ENCODE measurements around the gene DHRSX. TPM values are rescaled to one million over a fixed set of nuclear protein-coding genes. Genes with fewer than 3 reads are reported as not detected.
A peak's percentile ranks its signal among the peaks of the same experiment; 100 is the strongest.

The DHRSX gene
- total and polyA plus RNA-seq, 9 of the 15 experiments (the other 6 are each of a cell fraction or from before 2014, with no cell fraction given), result 0.59 to 11.0 (median 6.2) TPM

- in situ Hi-C loops (cut with MboI) (no loop called here), intact Hi-C loops (cut with micrococcal nuclease) (no loop called here)
- peak overlapping the region; percentile 86 for H2AFZ ChIP-seq (ENCODE audit: low read depth, low read length)
- H4K20me1 ChIP-seq (replicated peaks; ENCODE audit: control insufficient read depth, insufficient read depth, low read length), result no peaks in the 10 kb centered on the region
- peaks cover 32% of the 10 kb centered on the region for H3K79me2 ChIP-seq (ENCODE audit: control insufficient read depth, insufficient read depth, low read length)
- no peaks in the 10 kb centered on the region for H3K9me1 ChIP-seq (ENCODE audit: control insufficient read depth, insufficient read depth, low read length)
- H3K4me1 ChIP-seq (replicated peaks in 1 of 2; ENCODE audit: control insufficient read depth in 2 of 2, insufficient read depth in 2 of 2, low read length in 2 of 2), result peaks cover 8 to 30% of the 10 kb centered on the region in 2 experiments; a peak in 4 of 5 replicates
- no peaks in the 10 kb centered on the region for H3K27me3 ChIP-seq (ENCODE audit: control insufficient read depth in 2 of 2, insufficient read depth in 2 of 2, low read length in 2 of 2)
- peak overlapping the region; percentile 20; the same call in 1 of the 2 replicates for H3K4me3 ChIP-seq
- ATAC-seq, result no peak
- POLR2A ChIA-PET, result no interaction called here
- TF ChIP-seq JUN (IDR thresholded peaks at IDR 0.05; ENCODE audit: borderline replicate concordance, low read depth, low read length) (no peak), JUN (CRISPR knock-in tag; IDR thresholded peaks at IDR 0.05; ENCODE audit: borderline replicate concordance) (peak; percentile 43; the same call in 1 of the 2 replicates), FOXP4 (CRISPR knock-in tag; IDR thresholded peaks at IDR 0.05; ENCODE audit: borderline replicate concordance) (no peak), ZNF316 (IDR thresholded peaks at IDR 0.05) (peak; percentile 28; the same call in 1 of the 2 replicates)
- H3K4me2 ChIP-seq (ENCODE audit: insufficient read depth, low read length), result peak overlapping the region; percentile 68
- peaks cover 10% of the 10 kb centered on the region; the same call in 2 of the 3 replicates for H3K36me3 ChIP-seq (ENCODE audit: control insufficient read depth, insufficient read depth, low read length)
- WGBS (ENCODE audit: insufficient coverage, low coverage, missing lambda C conversion rate), result 48% methylated on average over 4 of the region's 5 CpGs
- no peaks in the 10 kb centered on the region for H3K9me3 ChIP-seq (replicated peaks; ENCODE audit: control insufficient read depth, insufficient read depth, low read depth, low read length)
- peak overlapping the region; percentile 18 to 48; a peak in 3 of 4 replicates for H3K9ac ChIP-seq (ENCODE audit: insufficient read depth in 1 of 2, low read depth in 2 of 2, low read length in 2 of 2)
- no TSS peak for BruUV-seq (replicated peaks)
- no peak for FAIRE-seq
- CTCF ChIA-PET (ENCODE audit: low intra/inter-chr PET ratio), result no interaction called here
- DNase-seq (ENCODE audit: extremely low read depth in 1 of 4, low spot score in 3 of 4), result no peak
- peak overlapping the region; percentile 72 for H3K27ac ChIP-seq (ENCODE audit: extremely low read depth, low read depth, low read length)
Observed at GRCh38 chrX:2502120-2502667, 1.4 kb upstream of the DHRSX start.
